Astrocyte of the spinal cord (primary cell): ENCODE results near the gene CYP17A1.

Experiments
- DNase-seq: peaks from one replicate; pipeline ENCODE4 v3.0.0; 2011; ENCODE audit warnings: low read depth, low spot score
- H3K4me3 ChIP-seq: 2 replicates; pipeline ENCODE4 v1.5.1; 2011; ENCODE audit warnings: low read depth, mild to moderate bottlenecking, low read length, moderate library complexity
- in situ Hi-C: cut with HindIII; loops from 2 replicates; pipeline ENCODE4 v1.10.0; 2017; ENCODE audit warnings: low sequenced_read_pairs
- TF ChIP-seq, protein P1 (sequence below): IDR thresholded peaks from 2 replicates; pipeline ENCODE4 v1.5.1; 2012; ENCODE audit warnings: low read depth, mild to moderate bottlenecking, low read length, inconsistent platforms

Gene CYP17A1

DNA sequence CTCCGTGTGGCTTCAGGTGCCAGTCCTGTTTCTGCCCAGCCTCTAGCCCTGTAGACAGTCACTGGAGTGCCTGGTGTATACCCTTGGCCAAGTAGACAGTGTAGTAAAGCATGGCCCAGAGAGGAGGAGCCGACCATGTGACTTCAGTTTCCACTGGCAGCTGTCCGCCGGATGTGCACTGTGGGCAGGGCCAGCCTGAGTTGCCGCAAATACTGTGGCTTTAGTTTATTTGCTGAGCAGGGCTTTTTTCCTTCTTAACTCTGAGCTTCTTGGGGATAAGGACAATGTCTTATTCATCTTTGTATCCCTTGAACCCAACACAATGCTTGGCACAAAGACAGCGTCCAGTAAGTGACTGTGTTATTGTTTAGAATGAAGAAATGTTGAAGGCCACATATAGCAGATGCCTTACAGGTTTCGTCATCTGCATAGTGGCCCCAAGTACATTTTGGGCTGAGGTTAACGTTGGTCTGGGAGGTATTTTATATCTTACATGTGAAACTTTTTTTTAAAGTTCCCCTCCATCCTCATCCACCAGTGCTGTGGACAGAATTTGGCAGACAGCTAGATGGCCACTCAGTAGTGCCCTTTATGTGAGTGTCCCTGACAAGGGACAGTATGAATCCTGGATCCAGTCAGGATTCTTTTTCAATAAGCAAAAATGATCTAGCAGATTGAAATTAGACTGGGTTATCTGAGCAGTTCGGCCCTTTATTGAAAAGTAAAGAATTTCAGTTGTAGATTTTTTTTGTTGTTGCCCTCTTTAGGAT, 40.6 kb downstream of the CYP17A1 start:
- DNase-seq = peak; percentile 51
- in situ Hi-C loops = no loop called here
- no peak overlapping the region for H3K4me3 ChIP-seq
- TF ChIP-seq, protein P1, sequence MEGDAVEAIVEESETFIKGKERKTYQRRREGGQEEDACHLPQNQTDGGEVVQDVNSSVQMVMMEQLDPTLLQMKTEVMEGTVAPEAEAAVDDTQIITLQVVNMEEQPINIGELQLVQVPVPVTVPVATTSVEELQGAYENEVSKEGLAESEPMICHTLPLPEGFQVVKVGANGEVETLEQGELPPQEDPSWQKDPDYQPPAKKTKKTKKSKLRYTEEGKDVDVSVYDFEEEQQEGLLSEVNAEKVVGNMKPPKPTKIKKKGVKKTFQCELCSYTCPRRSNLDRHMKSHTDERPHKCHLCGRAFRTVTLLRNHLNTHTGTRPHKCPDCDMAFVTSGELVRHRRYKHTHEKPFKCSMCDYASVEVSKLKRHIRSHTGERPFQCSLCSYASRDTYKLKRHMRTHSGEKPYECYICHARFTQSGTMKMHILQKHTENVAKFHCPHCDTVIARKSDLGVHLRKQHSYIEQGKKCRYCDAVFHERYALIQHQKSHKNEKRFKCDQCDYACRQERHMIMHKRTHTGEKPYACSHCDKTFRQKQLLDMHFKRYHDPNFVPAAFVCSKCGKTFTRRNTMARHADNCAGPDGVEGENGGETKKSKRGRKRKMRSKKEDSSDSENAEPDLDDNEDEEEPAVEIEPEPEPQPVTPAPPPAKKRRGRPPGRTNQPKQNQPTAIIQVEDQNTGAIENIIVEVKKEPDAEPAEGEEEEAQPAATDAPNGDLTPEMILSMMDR = no peak

DNA sequence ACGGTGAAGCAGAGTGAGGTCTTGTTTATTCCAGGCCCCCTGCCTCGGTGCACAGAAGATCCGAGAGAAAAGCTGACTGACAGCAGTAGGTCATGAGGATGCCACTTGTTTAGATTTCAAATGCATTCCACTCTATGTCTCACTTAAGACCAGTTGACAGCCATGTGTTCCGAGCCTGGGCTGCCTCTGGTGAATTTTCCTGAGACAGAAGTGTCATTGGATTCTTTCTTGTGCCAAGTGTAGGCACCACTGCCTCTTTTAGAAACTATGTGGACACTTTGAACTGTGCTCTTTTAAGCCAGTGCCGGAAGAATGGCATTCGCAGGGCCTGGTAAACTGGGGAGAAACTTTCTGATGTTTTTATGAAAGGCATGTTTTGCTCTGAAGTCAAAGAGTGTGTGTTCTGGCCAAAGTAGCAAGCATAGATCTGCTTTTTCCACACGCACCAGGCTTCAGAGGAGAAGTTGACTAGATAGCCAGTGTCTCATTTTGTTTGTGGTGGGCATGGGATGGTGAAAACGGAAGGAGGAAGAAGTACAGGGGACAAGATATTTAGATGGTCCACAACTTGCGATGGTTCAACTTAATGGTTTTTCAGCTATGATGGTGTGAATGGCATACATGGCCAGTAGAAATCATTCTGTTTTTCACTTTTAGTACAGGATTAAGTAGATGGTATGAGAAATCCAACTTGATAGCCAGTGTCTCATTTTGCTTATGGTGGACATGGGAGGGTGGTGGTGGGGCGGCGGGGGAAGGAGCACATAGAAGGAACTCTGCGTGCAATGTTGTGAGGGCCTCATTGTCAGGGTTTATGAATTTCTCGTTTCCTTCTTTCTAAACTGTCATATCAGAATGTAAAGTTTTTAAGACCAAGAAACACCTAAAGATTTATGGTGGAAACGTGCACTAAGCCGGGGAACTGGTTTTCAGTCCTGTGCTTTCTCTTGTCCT, 41.5 kb downstream of the CYP17A1 start:
- no peak for DNase-seq
- TF ChIP-seq, protein P1 = no peak
- in situ Hi-C loops = no loop called here
- H3K4me3 ChIP-seq = no peak overlapping the region

DNA sequence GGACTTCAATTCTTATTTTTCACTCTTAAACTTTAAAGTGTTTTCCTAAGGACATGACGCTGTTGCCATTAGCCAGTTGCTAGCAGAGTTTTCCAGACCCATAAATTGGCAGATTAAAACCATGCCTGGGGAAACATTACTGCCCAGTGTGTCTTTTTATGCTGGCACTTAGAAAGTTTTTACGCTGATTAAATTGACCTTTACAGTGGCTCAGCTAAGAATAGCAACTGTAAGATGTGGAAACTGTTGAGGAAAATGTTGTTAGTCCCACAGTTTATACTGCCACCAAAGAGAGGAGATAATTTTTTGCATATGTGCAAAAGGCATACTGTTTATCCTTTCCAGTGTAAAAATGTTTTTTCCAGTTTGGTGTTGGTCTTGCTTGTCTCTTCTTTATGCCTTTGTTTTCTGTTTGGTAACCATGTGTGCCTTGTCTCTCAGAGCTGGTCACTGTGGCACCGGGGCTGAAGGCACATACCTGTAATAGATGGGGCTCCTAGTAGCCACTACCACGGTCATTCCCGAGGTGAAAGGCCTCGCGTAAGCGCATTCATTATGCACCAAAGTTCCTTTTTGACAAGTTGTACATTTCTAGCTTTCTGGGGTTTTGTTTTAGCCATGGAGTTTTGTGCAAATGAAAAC, 45.3 kb downstream of the CYP17A1 start:
- in situ Hi-C loops = no loop called here

DNA sequence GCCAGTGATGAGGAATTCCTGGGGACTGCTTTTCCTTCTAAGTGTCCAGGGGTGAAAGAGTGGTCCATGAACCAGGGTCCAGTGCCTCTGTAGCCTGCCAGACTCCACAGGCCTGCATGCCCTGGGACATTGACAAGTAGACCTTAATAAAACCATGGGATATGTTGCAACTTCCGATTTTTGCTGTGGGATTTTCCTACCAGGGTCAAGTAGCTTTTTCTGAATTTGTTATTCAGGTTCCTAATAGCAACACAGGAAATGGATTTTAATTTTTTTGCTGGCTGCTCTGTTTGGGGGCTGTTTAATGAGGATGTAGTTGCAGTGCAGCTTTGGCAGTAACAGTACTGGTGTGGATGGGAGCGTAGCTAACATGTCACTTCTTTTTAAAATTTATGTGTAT, 51.4 kb downstream of the CYP17A1 start:
- in situ Hi-C loops = no loop called here
- TF ChIP-seq, protein P1 = no peak
- no peak overlapping the region for H3K4me3 ChIP-seq
- DNase-seq = no peak

More for the DNA sequence above, 45.3 kb downstream of the CYP17A1 start:
- TF ChIP-seq, protein P1 = no peak
- no peak overlapping the region for H3K4me3 ChIP-seq
- no peak for DNase-seq

DNA sequence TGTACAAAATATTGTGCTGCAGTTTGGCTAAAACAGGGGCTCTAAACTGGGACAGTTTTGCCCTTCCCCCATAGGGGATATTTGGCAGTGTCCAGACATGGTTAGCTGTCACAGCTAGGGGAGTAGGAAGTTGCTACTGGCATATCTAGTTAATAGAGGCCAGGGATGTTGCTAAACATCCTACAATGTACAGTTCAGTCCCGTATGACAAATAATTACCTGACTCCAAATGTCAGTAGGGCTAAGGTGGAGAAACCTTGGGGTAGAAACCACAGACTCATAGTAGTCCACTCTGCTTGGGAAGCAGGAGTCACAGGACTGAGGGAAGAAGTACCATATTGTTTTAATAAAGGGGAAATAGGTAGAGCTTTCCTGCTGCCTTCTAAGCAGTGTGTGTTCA, 53.6 kb downstream of the CYP17A1 start:
- DNase-seq = no peak
- in situ Hi-C loops = no loop called here
- TF ChIP-seq, protein P1 = no peak
- H3K4me3 ChIP-seq = no peak overlapping the region
